ENCODE data around the gene SIK3.

DNA sequence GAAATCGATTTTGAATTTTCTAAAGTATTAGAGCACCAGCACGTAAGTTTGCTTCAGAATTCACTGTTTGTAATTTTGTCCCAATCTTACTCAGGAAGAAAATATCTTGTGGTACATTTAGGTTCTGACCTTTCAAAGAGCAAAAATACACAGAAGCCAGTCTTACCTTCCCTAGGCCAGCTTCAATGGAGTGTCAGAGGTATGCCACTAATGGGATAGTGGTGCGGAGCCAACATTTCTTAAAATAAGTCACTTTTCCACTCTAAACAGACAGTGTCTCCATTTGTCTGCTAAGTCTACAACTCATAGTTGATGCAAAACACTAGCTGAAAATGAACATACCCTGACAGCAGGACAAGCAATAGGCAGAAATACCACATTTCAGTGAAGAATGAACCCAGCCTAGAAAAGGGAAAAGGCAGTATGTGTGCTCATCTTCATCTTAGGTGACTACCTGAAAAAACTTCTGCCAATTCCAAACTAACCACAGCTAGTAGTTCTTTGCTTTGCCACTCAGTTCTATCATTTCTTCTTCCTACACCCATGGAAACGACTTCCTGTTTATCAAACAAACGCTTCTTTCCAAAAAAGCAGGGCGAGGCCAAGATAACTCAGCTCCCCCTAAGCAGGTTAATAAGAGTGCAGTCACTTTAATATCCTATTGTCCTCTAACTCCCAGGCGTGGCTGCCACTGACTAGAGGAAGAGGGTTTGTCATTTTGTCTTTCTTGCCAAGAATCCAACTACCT lies 166.8 kb downstream of the SIK3 start:
- TF ChIP-seq, protein P1, sequence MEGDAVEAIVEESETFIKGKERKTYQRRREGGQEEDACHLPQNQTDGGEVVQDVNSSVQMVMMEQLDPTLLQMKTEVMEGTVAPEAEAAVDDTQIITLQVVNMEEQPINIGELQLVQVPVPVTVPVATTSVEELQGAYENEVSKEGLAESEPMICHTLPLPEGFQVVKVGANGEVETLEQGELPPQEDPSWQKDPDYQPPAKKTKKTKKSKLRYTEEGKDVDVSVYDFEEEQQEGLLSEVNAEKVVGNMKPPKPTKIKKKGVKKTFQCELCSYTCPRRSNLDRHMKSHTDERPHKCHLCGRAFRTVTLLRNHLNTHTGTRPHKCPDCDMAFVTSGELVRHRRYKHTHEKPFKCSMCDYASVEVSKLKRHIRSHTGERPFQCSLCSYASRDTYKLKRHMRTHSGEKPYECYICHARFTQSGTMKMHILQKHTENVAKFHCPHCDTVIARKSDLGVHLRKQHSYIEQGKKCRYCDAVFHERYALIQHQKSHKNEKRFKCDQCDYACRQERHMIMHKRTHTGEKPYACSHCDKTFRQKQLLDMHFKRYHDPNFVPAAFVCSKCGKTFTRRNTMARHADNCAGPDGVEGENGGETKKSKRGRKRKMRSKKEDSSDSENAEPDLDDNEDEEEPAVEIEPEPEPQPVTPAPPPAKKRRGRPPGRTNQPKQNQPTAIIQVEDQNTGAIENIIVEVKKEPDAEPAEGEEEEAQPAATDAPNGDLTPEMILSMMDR (IDR thresholded peaks at IDR 0.05) = no peak
- no peak for TF ChIP-seq POLR2A (IDR thresholded peaks at IDR 0.05)
